Endodermal cell (in vitro differentiated cells): ENCODE measurements around the gene MAB21L2. TPM values are rescaled to one million over a fixed set of nuclear protein-coding genes. Genes with fewer than 3 reads are reported as not detected.
"Not testable (repeated sequence)": the region's sequence is repeated elsewhere in the genome, so short reads cannot be mapped to it uniquely, and the experiment has no call there.

Experiments
- DNase-seq: peaks from one replicate; pipeline ENCODE4 v3.0.0-alpha.2; 2017
- H3K27ac ChIP-seq: 2 replicates; pipeline ENCODE4 v1.5.1; 2013; ENCODE audit warnings: mild to moderate bottlenecking, low read depth, low read length, moderate library complexity
- H3K27me3 ChIP-seq: 2 replicates; pipeline ENCODE4 v1.6.1; 2013; ENCODE audit warnings: mild to moderate bottlenecking, low read length, moderate library complexity; ENCODE audit not compliant: insufficient read depth, control insufficient read depth, poor library complexity, severe bottlenecking
- H3K36me3 ChIP-seq: 2 replicates; pipeline ENCODE4 v1.7.0; 2013; ENCODE audit warnings: mild to moderate bottlenecking, low read length, moderate library complexity; ENCODE audit not compliant: control insufficient read depth, insufficient read depth
- H3K4me1 ChIP-seq: one replicate; pipeline ENCODE4 v1.7.0; 2013; ENCODE audit warnings: low read length; ENCODE audit not compliant: control insufficient read depth, insufficient read depth
- H3K4me3 ChIP-seq: 2 replicates; pipeline ENCODE4 v1.5.1; 2013; ENCODE audit warnings: mild to moderate bottlenecking, low read length, moderate library complexity
- H3K9ac ChIP-seq: 2 replicates; pipeline ENCODE4 v1.6.1; 2013; ENCODE audit warnings: mild to moderate bottlenecking, low read length, moderate library complexity; ENCODE audit not compliant: poor library complexity, severe bottlenecking; ENCODE audit errors: extremely low read depth
- H3K9me3 ChIP-seq: 2 replicates; pipeline ENCODE4 v1.6.1; 2013; ENCODE audit warnings: mild to moderate bottlenecking, low read length, moderate library complexity; ENCODE audit not compliant: control insufficient read depth
- H3K27ac Mint-ChIP-seq: 2 replicates; pipeline ENCODE4 v1.8.0; 2020; ENCODE audit warnings: mixed read lengths
- H3K27me3 Mint-ChIP-seq: 2 replicates; pipeline ENCODE4 v1.8.0; 2021; ENCODE audit warnings: mild to moderate bottlenecking, mixed read lengths; ENCODE audit not compliant: insufficient read depth
- H3K36me3 Mint-ChIP-seq: 2 replicates; pipeline ENCODE4 v1.8.0; 2020; ENCODE audit warnings: low read depth, mixed read lengths
- H3K4me1 Mint-ChIP-seq: 2 replicates; pipeline ENCODE4 v1.8.0; 2020; ENCODE audit warnings: mixed read lengths
- H3K4me3 Mint-ChIP-seq: 2 replicates; pipeline ENCODE4 v1.8.0; 2020; ENCODE audit warnings: mild to moderate bottlenecking, moderate library complexity, mixed read lengths
- H3K9me3 Mint-ChIP-seq: 2 replicates; pipeline ENCODE4 v1.8.0; 2020; ENCODE audit warnings: mild to moderate bottlenecking, mixed read lengths
- WGBS, 2 experiments: methylation state at CpG; one replicate each; pipeline versions ENCODE4 v1.1.5 to v1.1.7; 2013; ENCODE audit warnings: missing lambda C conversion rate in 2 of 2, mixed read lengths in 1 of 2; ENCODE audit not compliant: insufficient coverage in 1 of 2, insufficient read length in 1 of 2; 5-methylcytosine and 5-hydroxymethylcytosine counted together
- total RNA-seq, 2 donors: library from RNA; stranded (reverse); fragmentation: NEBNext Ultra II Directional in 1 of 2; extraction: Animal tissue kit (Norgen Biotek cat#: 25700) in 1 of 2; gene quantifications; 2 replicates in 1 of 2; 3 replicates in 1 of 2; pipeline ENCODE4 v1.2.1, GENCODE V29; 2021
- TF ChIP-seq, protein P1 (sequence below): fragments of 200-600 bp; sonication (generic); conservative IDR thresholded peaks from 2 replicates; pipeline ENCODE4 v1.5.0; 2021; ENCODE audit warnings: antibody characterized with exemption, mild to moderate bottlenecking

The MAB21L2 gene
- total RNA-seq, 2 donors from 2014 or later = not detected

DNA sequence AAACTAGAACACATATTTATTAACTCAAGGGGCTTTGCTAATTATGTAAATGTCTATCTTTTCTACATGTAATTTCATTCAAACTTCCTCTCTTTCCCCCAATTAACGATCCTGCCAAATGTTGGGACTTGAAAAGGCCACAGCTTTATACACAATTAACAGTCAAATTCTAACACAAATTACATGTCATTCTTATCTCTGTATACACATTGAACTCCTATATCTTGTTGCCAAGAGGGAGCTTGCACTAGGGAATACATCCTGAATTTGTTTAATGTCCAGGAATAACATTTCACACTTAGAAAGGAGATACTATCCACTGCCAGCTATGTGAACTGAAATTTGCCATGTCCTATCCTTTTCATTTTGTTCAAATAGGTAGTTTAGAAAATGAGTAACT, 38.9 kb upstream of the MAB21L2 start:
- 76 to 100% methylated on average over 1 of the region's 1 CpG for WGBS, 2 experiments
- Histone ChIP-seq H3K36me3 (no peaks in the 10 kb centered on the region), H3K27me3 (no peaks in the 10 kb centered on the region), H3K9ac (no peak overlapping the region), H3K27ac (no peak overlapping the region), H3K4me3 (no peak overlapping the region), H3K4me1 (peaks cover 6% of the 10 kb centered on the region), H3K9me3 (no peaks in the 10 kb centered on the region)
- Mint-ChIP-seq H3K4me1 (peaks cover 26% of the 10 kb centered on the region), H3K4me3 (no peak overlapping the region), H3K36me3 (no peaks in the 10 kb centered on the region), H3K9me3 (no peaks in the 10 kb centered on the region), H3K27ac (no peak overlapping the region), H3K27me3 (no peaks in the 10 kb centered on the region)
- TF ChIP-seq, protein P1, sequence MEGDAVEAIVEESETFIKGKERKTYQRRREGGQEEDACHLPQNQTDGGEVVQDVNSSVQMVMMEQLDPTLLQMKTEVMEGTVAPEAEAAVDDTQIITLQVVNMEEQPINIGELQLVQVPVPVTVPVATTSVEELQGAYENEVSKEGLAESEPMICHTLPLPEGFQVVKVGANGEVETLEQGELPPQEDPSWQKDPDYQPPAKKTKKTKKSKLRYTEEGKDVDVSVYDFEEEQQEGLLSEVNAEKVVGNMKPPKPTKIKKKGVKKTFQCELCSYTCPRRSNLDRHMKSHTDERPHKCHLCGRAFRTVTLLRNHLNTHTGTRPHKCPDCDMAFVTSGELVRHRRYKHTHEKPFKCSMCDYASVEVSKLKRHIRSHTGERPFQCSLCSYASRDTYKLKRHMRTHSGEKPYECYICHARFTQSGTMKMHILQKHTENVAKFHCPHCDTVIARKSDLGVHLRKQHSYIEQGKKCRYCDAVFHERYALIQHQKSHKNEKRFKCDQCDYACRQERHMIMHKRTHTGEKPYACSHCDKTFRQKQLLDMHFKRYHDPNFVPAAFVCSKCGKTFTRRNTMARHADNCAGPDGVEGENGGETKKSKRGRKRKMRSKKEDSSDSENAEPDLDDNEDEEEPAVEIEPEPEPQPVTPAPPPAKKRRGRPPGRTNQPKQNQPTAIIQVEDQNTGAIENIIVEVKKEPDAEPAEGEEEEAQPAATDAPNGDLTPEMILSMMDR = no peak
- no peak for DNase-seq

DNA sequence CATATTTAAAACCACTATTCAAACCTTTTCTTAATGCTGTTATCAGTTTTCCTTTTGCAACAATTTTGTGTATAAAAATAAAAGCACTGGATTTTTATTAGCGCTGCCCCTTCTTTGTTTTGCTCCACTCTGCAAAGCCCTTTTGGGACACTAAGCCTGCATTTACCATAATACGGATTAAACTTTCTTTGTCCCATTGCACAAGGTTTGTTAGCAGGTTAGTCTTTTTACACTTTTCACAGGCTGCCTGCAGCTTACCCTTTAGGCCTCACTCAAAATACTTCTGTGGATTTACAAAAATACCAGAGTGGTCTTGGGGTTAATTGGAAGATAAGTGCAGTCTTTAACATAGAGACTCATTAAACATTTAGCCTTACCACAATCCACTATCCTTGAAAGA, 35.7 kb upstream of the MAB21L2 start:
- H3K27ac ChIP-seq = no peak overlapping the region
- no peaks in the 10 kb centered on the region for H3K9me3 ChIP-seq
- Mint-ChIP-seq H3K27ac (peak overlapping the region; percentile 87), H3K9me3 (no peaks in the 10 kb centered on the region), H3K36me3 (no peaks in the 10 kb centered on the region), H3K4me1 (peaks cover 22% of the 10 kb centered on the region), H3K27me3 (no peaks in the 10 kb centered on the region), H3K4me3 (no peak overlapping the region)
- H3K36me3 ChIP-seq = no peaks in the 10 kb centered on the region
- no peak overlapping the region for H3K4me3 ChIP-seq
- peaks cover 8% of the 10 kb centered on the region for H3K4me1 ChIP-seq
- H3K9ac ChIP-seq = peak overlapping the region; percentile 9
- TF ChIP-seq, protein P1 = no peak
- 84 to 94% methylated on average over 2 of the region's 2 CpGs for WGBS, 2 experiments
- DNase-seq = no peak
- no peaks in the 10 kb centered on the region for H3K27me3 ChIP-seq

DNA sequence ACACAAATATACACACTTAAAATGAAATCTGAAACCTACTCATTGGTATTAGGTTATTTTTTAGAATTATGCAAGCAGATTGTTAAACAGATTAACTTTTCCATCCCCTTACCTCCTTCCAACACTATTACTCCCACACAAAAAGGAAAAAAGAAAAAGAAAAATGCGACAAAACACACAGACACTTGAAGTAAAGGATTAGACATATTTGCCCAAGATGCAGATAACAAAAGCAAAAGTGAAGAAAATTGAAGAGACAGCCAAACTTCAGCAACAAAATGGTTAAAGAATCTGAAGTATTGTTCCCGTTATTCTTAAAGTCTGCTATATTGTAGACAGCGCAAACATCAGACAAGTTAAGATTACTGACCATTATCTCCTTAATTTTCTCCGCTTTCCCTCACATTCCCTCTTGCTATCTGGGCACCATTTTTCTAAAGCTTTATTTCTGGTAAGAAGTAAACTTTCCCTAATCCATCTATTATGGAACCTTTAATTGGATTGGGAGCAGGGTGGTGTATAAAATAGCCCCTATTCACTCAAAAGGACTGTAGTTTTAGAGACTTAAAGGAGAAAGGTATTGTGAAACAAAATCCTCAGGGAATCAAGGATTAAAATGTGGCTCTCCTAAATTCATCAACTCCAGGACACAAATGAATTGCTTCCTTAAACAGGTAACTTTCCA, 34.7 kb upstream of the MAB21L2 start:
- Histone ChIP-seq H3K4me3 (peak overlapping the region; percentile 28), H3K36me3 (peaks cover 2% of the 10 kb centered on the region), H3K27ac (no peak overlapping the region), H3K4me1 (peaks cover 8% of the 10 kb centered on the region), H3K9ac (peak overlapping the region; percentile 9), H3K9me3 (no peaks in the 10 kb centered on the region), H3K27me3 (no peaks in the 10 kb centered on the region)
- no peak overlapping the region for H3K27ac Mint-ChIP-seq
- H3K36me3 Mint-ChIP-seq = peaks cover 5% of the 10 kb centered on the region
- H3K4me1 Mint-ChIP-seq = peaks cover 22% of the 10 kb centered on the region
- no peak for DNase-seq
- peaks cover 1% of the 10 kb centered on the region for H3K9me3 Mint-ChIP-seq
- H3K27me3 Mint-ChIP-seq = no peaks in the 10 kb centered on the region
- H3K4me3 Mint-ChIP-seq = no peak overlapping the region
- WGBS, 2 experiments = 76 to 97% methylated on average over 3 to 4 of the region's 4 CpGs
- TF ChIP-seq, protein P1 = no peak

DNA sequence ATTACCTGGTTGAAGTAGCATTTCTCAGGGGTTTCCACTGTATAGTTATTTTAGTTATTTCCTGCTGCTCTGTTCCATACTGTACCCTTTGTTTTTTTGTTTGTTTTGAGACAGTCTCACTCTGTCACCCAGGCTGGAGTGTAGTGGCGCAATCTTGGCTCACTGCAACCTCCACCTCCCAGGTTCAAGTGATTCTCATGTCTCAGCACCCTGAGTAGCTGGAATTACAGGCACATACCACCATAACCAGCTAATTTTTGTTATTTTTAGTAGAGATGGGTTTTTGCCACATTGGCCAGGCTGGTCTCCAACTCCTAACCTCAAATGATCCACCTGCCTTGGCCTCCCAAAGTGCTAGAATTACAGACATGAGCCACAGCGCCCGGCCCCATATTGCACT, 24.1 kb upstream of the MAB21L2 start:
- H3K9me3 ChIP-seq = peaks cover 11% of the 10 kb centered on the region
- not testable (repeated sequence) for H3K4me3 ChIP-seq, H3K4me1 Mint-ChIP-seq, H3K36me3 Mint-ChIP-seq, H3K4me1 ChIP-seq, H3K27me3 Mint-ChIP-seq, H3K27me3 ChIP-seq, H3K27ac Mint-ChIP-seq, H3K9me3 Mint-ChIP-seq, H3K4me3 Mint-ChIP-seq, H3K27ac ChIP-seq, H3K9ac ChIP-seq, H3K36me3 ChIP-seq, DNase-seq
- WGBS, 2 experiments = 91% methylated on average over 3 of the region's 3 CpGs; no CpG with 5 or more reads in 1 of the 2 experiments
